ENCODE measurements around the gene HOXD8.

HOXD8 gene

GRCh38 chr2:176106581-176107539 lies 22.6 kb upstream of the HOXD8 start, which contains the start of gene HOXD11 (continued):
- TF ChIP-seq PRDM6 (tag by site-specific recombination; IDR thresholded peaks at IDR 0.05): peak; percentile 75
- TF ChIP-seq ZNF169 (tag by site-specific recombination; IDR thresholded peaks at IDR 0.05): no peak
- TF ChIP-seq ZNF112 (tag by site-specific recombination; IDR thresholded peaks at IDR 0.05): no peak
- TF ChIP-seq KLF9 (tag by site-specific recombination; IDR thresholded peaks at IDR 0.05; ENCODE audit: low read depth): peak; percentile 73; the same call in 1 of the 2 replicates
- TF ChIP-seq ZNF830 (tag by site-specific recombination; IDR thresholded peaks at IDR 0.05; ENCODE audit: low read depth): no peak
- no peak for TF ChIP-seq ZNF580 (tag by site-specific recombination; IDR thresholded peaks at IDR 0.05)
- TF ChIP-seq KLF7 (tag by site-specific recombination; IDR thresholded peaks at IDR 0.05; ENCODE audit: borderline replicate concordance): peak; percentile 31; the same call in 1 of the 2 replicates
- peak; percentile 95 for TF ChIP-seq ZBTB8A (tag by site-specific recombination; IDR thresholded peaks at IDR 0.05)
- no peak for TF ChIP-seq ZBTB1 (tag by site-specific recombination; IDR thresholded peaks at IDR 0.05)
- peak; percentile 59 for TF ChIP-seq FEZF1 (tag by site-specific recombination; IDR thresholded peaks at IDR 0.05)
- no peak for TF ChIP-seq ZNF658 (tag by site-specific recombination; IDR thresholded peaks at IDR 0.05)
- peak; percentile 75 for TF ChIP-seq ZNF423 (tag by site-specific recombination; IDR thresholded peaks at IDR 0.05)
- no peak; the same call in 1 of the 2 replicates for TF ChIP-seq ZBTB10 (tag by site-specific recombination; IDR thresholded peaks at IDR 0.05)
- TF ChIP-seq ZNF211 (tag by site-specific recombination; IDR thresholded peaks at IDR 0.05; ENCODE audit: low read depth): no peak
- TF ChIP-seq ATF2 (tag by site-specific recombination; IDR thresholded peaks at IDR 0.05; ENCODE audit: low read depth): no peak
- TF ChIP-seq ZNF274 (IDR thresholded peaks at IDR 0.05; ENCODE audit: low read length): no peak
- no peak for TF ChIP-seq ZNF274 (tag by site-specific recombination; IDR thresholded peaks at IDR 0.05; ENCODE audit: borderline replicate concordance)
- peak; percentile 16 for TF ChIP-seq ZNF394 (tag by site-specific recombination; IDR thresholded peaks at IDR 0.05; ENCODE audit: borderline replicate concordance)
- peak; percentile 18; the same call in 1 of the 2 replicates for TF ChIP-seq HIC1 (tag by site-specific recombination; IDR thresholded peaks at IDR 0.05)
- peak; percentile 30; the same call in 1 of the 2 replicates for TF ChIP-seq ZNF24 (tag by site-specific recombination; IDR thresholded peaks at IDR 0.05)
- no peak for TF ChIP-seq ZNF132 (tag by site-specific recombination; IDR thresholded peaks at IDR 0.05; ENCODE audit: borderline replicate concordance)
- peak; percentile 38; the same call in 1 of the 2 replicates for TF ChIP-seq CTCF (tag by site-specific recombination; IDR thresholded peaks at IDR 0.05)
- peak; percentile 94 for TF ChIP-seq ZNF692 (tag by site-specific recombination; IDR thresholded peaks at IDR 0.05)
- TF ChIP-seq KLF8 (tag by site-specific recombination; IDR thresholded peaks at IDR 0.05): peak; percentile 40
